Measurements from ENCODE around the gene ZFP90.
A peak's percentile ranks its signal among the peaks of the same experiment; 100 is the strongest.

ZFP90 gene

DNA sequence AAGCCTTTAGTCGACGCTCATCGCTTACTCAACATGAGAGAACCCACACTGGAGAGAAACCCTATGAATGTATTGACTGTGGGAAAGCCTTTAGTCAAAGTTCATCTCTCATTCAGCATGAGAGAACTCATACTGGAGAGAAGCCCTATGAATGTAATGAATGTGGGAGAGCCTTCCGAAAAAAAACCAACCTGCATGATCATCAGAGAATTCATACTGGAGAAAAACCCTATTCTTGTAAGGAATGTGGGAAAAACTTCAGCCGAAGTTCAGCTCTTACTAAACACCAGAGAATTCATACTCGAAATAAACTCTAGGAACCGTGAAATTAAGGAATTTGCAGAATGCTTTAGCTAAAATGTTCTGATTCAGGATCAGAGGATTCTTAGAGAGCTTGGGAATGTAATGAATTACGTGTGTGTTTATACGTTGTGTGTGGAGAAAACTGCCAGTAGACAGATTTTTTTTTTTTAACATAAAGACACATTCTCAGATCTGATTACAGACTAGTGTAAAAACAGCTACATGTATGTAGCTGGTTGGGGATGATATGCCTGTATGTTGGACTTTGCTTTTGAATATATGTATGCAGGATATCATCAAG, 25.4 kb downstream of the ZFP90 start:
- H3K27ac ChIP-seq: no peak overlapping the region
- H3K4me3 ChIP-seq: no peak overlapping the region

DNA sequence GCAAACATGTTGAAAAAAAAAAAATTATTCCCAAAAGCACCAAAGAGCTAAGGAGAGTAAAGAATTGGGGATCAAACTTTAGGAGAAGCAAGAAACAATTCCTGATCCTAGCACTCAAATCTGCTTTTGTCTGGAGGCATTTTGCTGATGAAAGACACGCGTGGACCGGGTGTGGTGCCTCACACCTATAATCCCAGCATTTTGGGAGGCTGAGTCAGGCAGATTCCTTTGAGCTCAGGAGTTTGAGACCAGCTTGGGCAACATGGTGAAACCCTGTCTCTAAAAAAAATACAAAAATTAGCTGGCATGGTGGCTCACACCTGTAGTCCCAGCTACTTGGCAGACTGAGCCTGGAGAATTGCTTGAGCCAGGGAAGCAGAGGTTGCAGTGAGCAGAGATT, 35.4 kb downstream of the ZFP90 start:
- no peak overlapping the region for H3K4me3 ChIP-seq
- H3K27ac ChIP-seq: no peak overlapping the region

- Histone ChIP-seq H3K4me3 (no peak overlapping the region), H3K27ac (no peak overlapping the region)
Observed at GRCh38 chr16:68575082-68575481, 36.0 kb downstream of the ZFP90 start.

GRCh38 chr16:68577352-68577853, 38.3 kb downstream of the ZFP90 start:
- no peak overlapping the region for H3K4me3 ChIP-seq
- no peak overlapping the region for H3K27ac ChIP-seq

DNA sequence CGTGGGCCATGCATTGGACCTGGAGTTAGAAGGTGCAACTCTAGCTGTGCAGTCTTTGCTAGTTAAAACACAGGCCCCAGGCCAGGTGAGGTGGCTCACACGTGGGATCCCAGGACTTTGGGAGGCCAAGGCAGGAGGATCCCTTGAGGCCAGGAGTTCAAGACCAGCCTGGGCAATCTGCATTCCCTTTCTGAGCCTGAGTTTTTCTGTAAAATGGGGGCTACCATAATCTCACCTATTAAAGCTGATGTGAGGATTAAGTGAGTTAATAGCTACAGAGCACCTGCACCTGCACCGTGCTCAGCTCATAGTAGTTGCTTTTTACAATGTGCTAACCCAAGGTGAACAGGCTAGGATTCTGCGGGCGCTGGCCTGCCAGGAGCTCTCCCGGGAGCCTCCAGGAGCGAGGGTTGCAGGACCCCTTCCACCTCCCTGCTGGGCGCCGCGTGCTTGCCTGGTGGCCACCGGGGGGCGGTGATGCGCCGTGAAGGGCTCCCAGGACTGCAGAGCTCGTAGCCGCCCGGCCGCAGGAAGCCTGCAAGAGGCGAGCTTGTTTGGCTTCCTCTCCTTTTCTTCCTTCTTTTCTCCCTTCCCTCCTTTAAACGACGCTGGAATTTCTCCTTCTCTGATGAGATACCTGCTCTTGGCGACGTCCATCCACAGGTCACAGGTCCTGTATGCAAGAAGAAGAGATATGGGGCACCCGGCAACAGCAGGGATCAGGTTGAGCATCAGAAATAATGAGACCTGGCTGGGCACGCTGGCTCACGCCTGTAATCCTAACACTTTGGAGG, 51.3 kb downstream of the ZFP90 start:
- H3K4me3 ChIP-seq: no peak overlapping the region
- peak overlapping the region in 1 of 21 experiments; percentile 54 for H3K27ac ChIP-seq

- no peak overlapping the region for H3K27ac ChIP-seq
- no peak overlapping the region for H3K4me3 ChIP-seq
Observed at GRCh38 chr16:68592466-68593337, 53.6 kb downstream of the ZFP90 start.

GRCh38 chr16:68596266-68596665, 57.2 kb downstream of the ZFP90 start:
- Histone ChIP-seq H3K4me3 (no peak overlapping the region), H3K27ac (peak overlapping the region in 1 of 21 experiments; percentile 2)

DNA sequence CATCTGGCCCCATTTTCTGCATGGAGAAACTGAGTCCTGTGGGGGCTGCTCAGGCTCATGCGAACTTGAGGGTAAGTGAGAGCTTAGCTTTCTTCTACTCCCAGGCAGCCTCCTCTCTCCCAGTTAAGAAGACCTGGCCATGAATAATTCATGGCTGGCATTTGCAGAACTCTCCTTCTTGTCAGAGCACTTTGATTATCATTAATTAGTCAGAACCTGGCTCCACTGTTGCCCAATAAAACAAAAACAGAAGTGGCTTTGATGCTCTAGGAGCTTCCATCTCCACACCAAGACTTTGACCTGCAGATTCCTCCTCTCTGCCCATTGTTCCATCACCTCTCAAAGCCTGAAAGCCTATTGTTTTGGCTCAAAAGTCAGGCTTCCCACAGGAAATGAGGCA, 60.5 kb downstream of the ZFP90 start:
- H3K27ac ChIP-seq: no peak overlapping the region
- no peak overlapping the region for H3K4me3 ChIP-seq

DNA sequence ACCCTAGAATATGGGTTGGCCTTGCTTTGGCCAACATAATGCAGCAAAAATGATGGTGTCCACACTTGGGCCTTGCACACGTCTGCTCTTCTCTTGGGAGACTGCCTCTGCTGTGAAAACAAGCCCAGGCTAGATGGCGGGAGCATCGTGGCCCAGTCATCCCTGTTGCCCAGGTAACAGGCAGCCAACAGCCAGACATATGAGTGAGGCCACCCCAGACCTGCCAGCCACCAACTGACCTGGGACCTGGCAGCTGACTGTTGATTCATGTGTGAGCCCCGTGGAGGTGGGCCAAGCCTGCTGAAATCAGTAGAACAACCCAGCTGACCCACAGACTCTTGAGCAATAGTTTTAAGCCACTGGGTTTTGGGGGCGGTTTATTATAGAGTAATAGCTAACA, 66.7 kb downstream of the ZFP90 start:
- H3K27ac ChIP-seq: no peak overlapping the region
- H3K4me3 ChIP-seq: no peak overlapping the region

- Histone ChIP-seq H3K27ac (no peak overlapping the region), H3K4me3 (no peak overlapping the region)
Observed at GRCh38 chr16:68607443-68607842, 68.4 kb downstream of the ZFP90 start.

DNA sequence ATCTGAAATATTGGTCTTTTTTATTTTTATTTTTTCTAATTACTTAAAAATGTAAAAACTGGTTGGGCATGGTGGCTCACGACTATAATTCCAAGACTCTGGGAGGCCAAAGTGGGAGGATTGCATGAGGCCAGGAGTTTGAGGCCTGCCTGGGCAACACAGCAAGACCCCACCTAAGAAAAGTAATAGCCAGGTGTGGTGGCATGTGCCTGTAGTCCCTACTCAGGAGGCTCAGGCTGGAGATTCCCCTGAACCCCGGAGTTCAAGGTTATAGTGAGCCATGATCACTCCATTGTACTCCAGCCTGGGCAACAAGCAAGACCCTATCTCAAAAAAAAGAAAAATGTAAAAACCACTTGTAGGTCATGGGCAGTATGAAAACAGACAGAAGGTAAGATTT, 69.2 kb downstream of the ZFP90 start:
- no peak overlapping the region for H3K4me3 ChIP-seq
- no peak overlapping the region for H3K27ac ChIP-seq

- no peak overlapping the region for H3K27ac ChIP-seq
- H3K4me3 ChIP-seq: no peak overlapping the region
Observed at GRCh38 chr16:68612996-68613395, 73.9 kb downstream of the ZFP90 start.

DNA sequence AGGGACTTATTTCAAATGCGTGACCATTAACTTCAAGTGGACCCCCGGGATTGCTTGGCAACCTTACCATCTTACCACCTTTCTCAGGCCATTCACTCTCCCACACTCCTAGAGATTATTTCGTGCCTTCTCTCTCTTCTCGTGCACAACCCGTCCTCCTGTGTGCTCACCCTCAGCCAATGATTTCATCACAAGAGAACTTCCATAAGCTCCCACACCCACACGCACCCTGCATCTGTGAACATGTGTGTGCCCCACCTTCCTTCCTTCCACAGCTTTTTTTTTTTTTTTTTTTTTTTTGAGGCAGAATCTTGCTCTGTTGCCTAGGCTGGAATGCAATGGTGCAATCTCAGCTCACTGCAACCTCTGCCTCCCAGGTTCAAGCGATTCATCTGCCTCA, 78.6 kb downstream of the ZFP90 start:
- Histone ChIP-seq H3K4me3 (no peak overlapping the region), H3K27ac (no peak overlapping the region)
